ENCODE measurements around the gene JAZF1.
"Not testable (repeated sequence)": the region's sequence is repeated elsewhere in the genome, so short reads cannot be mapped to it uniquely, and the experiment has no call there.

The JAZF1 gene

GRCh38 chr7:28042721-28043120 lies 137.9 kb downstream of the JAZF1 start:
- DNase-seq (ENCODE audit: low read depth, low spot score): no peak

GRCh38 chr7:28041508-28042314 lies 138.9 kb downstream of the JAZF1 start:
- DNase-seq (ENCODE audit: low read depth, low spot score): no peak

GRCh38 chr7:28038175-28038797 lies 142.3 kb downstream of the JAZF1 start:
- no peak for DNase-seq (ENCODE audit: low read depth, low spot score)

- no peak for DNase-seq (ENCODE audit: low read depth, low spot score)
Observed at GRCh38 chr7:28037220-28038010, 143.2 kb downstream of the JAZF1 start.

- no peak for DNase-seq (ENCODE audit: low read depth, low spot score)
Observed at GRCh38 chr7:28036696-28037095, 143.9 kb downstream of the JAZF1 start.

- DNase-seq (ENCODE audit: low read depth, low spot score): no peak
Observed at GRCh38 chr7:28033386-28033785, 147.2 kb downstream of the JAZF1 start.

- peak; percentile 28 for DNase-seq (ENCODE audit: low read depth, low spot score)
Observed at GRCh38 chr7:28032738-28033380, 147.7 kb downstream of the JAZF1 start.

GRCh38 chr7:28029051-28029450 lies 151.5 kb downstream of the JAZF1 start:
- no peak for DNase-seq (ENCODE audit: low read depth, low spot score)

- DNase-seq (ENCODE audit: low read depth, low spot score): no peak
Observed at GRCh38 chr7:28028471-28028870, 152.1 kb downstream of the JAZF1 start.

- DNase-seq (ENCODE audit: low read depth, low spot score): no peak
Observed at GRCh38 chr7:28026237-28026636, 154.4 kb downstream of the JAZF1 start.

GRCh38 chr7:28024786-28025334 lies 155.7 kb downstream of the JAZF1 start:
- no peak for DNase-seq (ENCODE audit: low read depth, low spot score)

GRCh38 chr7:28020302-28020940 lies 160.2 kb downstream of the JAZF1 start:
- DNase-seq (ENCODE audit: low read depth, low spot score): peak; percentile 75

GRCh38 chr7:28018856-28019465 lies 161.6 kb downstream of the JAZF1 start:
- DNase-seq (ENCODE audit: low read depth, low spot score): no peak

GRCh38 chr7:28018446-28018845 lies 162.1 kb downstream of the JAZF1 start:
- DNase-seq (ENCODE audit: low read depth, low spot score): no peak

GRCh38 chr7:28018020-28018419 lies 162.6 kb downstream of the JAZF1 start:
- no peak for DNase-seq (ENCODE audit: low read depth, low spot score)

GRCh38 chr7:28017372-28017771 lies 163.2 kb downstream of the JAZF1 start:
- no peak for DNase-seq (ENCODE audit: low read depth, low spot score)

- no peak for DNase-seq (ENCODE audit: low read depth, low spot score)
Observed at GRCh38 chr7:28016297-28016696, 164.3 kb downstream of the JAZF1 start.

- no peak for DNase-seq (ENCODE audit: low read depth, low spot score)
Observed at GRCh38 chr7:28015169-28015568, 165.4 kb downstream of the JAZF1 start.

GRCh38 chr7:28014340-28014739 lies 166.3 kb downstream of the JAZF1 start:
- not testable (repeated sequence) for DNase-seq (ENCODE audit: low read depth, low spot score)

- no peak for DNase-seq (ENCODE audit: low read depth, low spot score)
Observed at GRCh38 chr7:28013441-28013840, 167.2 kb downstream of the JAZF1 start.

- no peak for DNase-seq (ENCODE audit: low read depth, low spot score)
Observed at GRCh38 chr7:28013019-28013418, 167.6 kb downstream of the JAZF1 start.

All from iPS DF 19.7 (cell line).